Heart left ventricle (tissue), 16 donors: ENCODE data around the gene CCM2. TPM values are rescaled to one million over a fixed set of nuclear protein-coding genes. Genes with fewer than 3 reads are reported as not detected.

Experiments
- ATAC-seq, 4 donors: fragments of 200-7000 bp; cut with Tn5 transposase; one replicate each; pipeline ENCODE4 v1.9.1; 2020 to 2022; ENCODE audit warnings: moderate library complexity in 4 of 4, mild to moderate bottlenecking in 3 of 4, moderate number of reproducible peaks in 1 of 4
- DNase-seq, 5 donors: peaks; one replicate each; pipeline ENCODE4 v3.0.0-alpha.2; 2020
- H3K27ac ChIP-seq, 12 donors: fragments of 200-600 bp; sonication (generic) in 4 of 12; one replicate each; pipeline versions ENCODE4 v1.5.0 to v1.8.0; 2016 to 2022; ENCODE audit warnings: mild to moderate bottlenecking in 2 of 12
- H3K27me3 ChIP-seq, 9 donors: fragments of 200-600 bp; sonication (generic) in 2 of 9; one replicate each; pipeline versions ENCODE4 v1.5.1 to v1.8.0; 2016 to 2022; ENCODE audit warnings: mild to moderate bottlenecking in 3 of 9
- H3K36me3 ChIP-seq, 9 donors: fragments of 200-600 bp; sonication (generic) in 2 of 9; one replicate each; pipeline versions ENCODE4 v1.5.0 to v1.8.0; 2018 to 2022; ENCODE audit warnings: mild to moderate bottlenecking in 2 of 9
- H3K4me1 ChIP-seq, 12 donors: fragments of 200-600 bp; sonication (generic) in 4 of 12; one replicate each; pipeline versions ENCODE4 v1.5.0 to v1.8.0; 2016 to 2022; ENCODE audit warnings: mild to moderate bottlenecking in 3 of 12
- H3K4me3 ChIP-seq, 12 donors: fragments of 200-600 bp; sonication (generic) in 4 of 12; one replicate each; pipeline versions ENCODE4 v1.5.0 to v1.8.0; 2017 to 2022; ENCODE audit warnings: mild to moderate bottlenecking in 9 of 12, moderate library complexity in 4 of 12
- H3K9me3 ChIP-seq, 12 donors: fragments of 200-600 bp; sonication (generic) in 4 of 12; one replicate each; pipeline versions ENCODE4 v1.5.0 to v1.8.0; 2016 to 2022; ENCODE audit warnings: mild to moderate bottlenecking in 1 of 12
- CTCF ChIP-seq, 12 donors: fragments of 200-600 bp; sonication (generic) in 4 of 12; IDR thresholded peaks; one replicate each; pipeline versions ENCODE4 v1.5.0 to v1.8.0; 2018 to 2022; ENCODE audit warnings: antibody characterized with exemption in 12 of 12, mild to moderate bottlenecking in 5 of 12
- POLR2A ChIP-seq, 2 donors: fragments of 450-650 bp; IDR thresholded peaks; one replicate each; pipeline ENCODE4 v1.6.1; 2017; ENCODE audit warnings: antibody characterized with exemption in 2 of 2, mild to moderate bottlenecking in 2 of 2, moderate library complexity in 2 of 2
- WGBS, 4 donors: extraction: QIAGEN DNeasy Blood & Tissue Kit in 2 of 4; methylation state at CpG; one replicate each; pipeline versions ENCODE4 v1.1.5 to v1.1.7; 2013 to 2018; 5-methylcytosine and 5-hydroxymethylcytosine counted together
- intact Hi-C, 10 donors: fragments of 100-400 bp; cut with DNase I; formaldehyde crosslinking; loops; one replicate each; pipeline versions ENCODE4 v1.11.1 to v1.14.2; 2022
- polyA plus RNA-seq, 2 donors: library from polyadenylated mRNA; stranded (reverse); fragments of 200-250 nt; gene quantifications; one replicate each; pipeline ENCODE4 v1.2.3, GENCODE V29; 2013
- total RNA-seq, 9 donors: library from RNA; depleted of rRNA in 2 of 9; stranded (reverse); fragments of >200 nt in 2 of 9; fragmentation: NEBNext Ultra II Directional in 3 of 9; extraction: Animal tissue kit (Norgen Biotek cat#: 25700) in 3 of 9; gene quantifications; one replicate each; pipeline versions ENCODE4 v1.1.0 to v1.2.4, GENCODE V29; 2016 to 2023
- donor health status: ischemic (EF 13 %, LVEDD 7.1; RV severe dilation, severe dysfunction).
- donor health status: healthy with polysubstance abuse.
- donor health status: DM: no; HTN: yes; CAD: no.
- donor health status: DM: no; HTN: no; CAD: no.
- donor health status: ischemic (EF 25% LVEDD 6.9; RV normal size, moderate dysfunction).
- donor health status: ischemic (EF 25% LVEDD 5.7; RV mildly dilated, moderate dysfunction).
- donor health status: healthy.
- donor health status: DM: yes; HTN: yes; CAD: no.
- donor health status: ischemic (EF 35%, LVEDD 5.7; RV mildly dilated, moderate dysfunction).
- donor health status: nonischemic (EF 11% LVEDD 7.7; RV severe dilation, severe dysfunction).
- donor health status: DM: yes; HTN: yes; CAD: no.
- donor health status: PGD.
- donor health status: ischemic (EF 29% LVEDD 5.4; RV normal size, mild dysfunction).
- donor health status: nonischemic (EF 23%, LVEDD 6.1; RV moderate dilation, normal function).

The CCM2 gene
- total and polyA plus RNA-seq, 11 donors, result 24.7 to 68.2 (median 35.3) TPM

GRCh38 chr7:44979481-44980392 is 20.3 kb upstream of the CCM2 start:
- intact Hi-C loops, result loop anchor here in 3 of 10 donors (5.0 to 10.0 kb wide), 4 partner anchors 92 to 395 kb away; partner anchors contain the start of genes PURB (in 3 of the 3) and TMED4 (in 1 of the 3)
- peak overlapping the region in 1 of 12 donors; percentile 63 for H3K4me3 ChIP-seq

GRCh38 chr7:44980393-44981034 is 19.5 kb upstream of the CCM2 start:
- intact Hi-C loops, result loop anchor here in 2 of 10 donors (10.0 kb wide), 2 partner anchors 96 to 396 kb away; partner anchors contain the start of genes PURB (in 2 of the 2) and TMED4 (in 1 of the 2)
- DNase-seq (peak in 2 of 5 donors; percentile 37 to 50), ATAC-seq (peak in 3 of 4 donors; percentile 19 to 36 (median 25))
- peak overlapping the region in 6 of 12 donors; percentile 27 to 92 (median 44) for H3K27ac ChIP-seq
- no peaks in the 10 kb centered on the region for H3K27me3 ChIP-seq
- peak overlapping the region in 1 of 12 donors; percentile 63 for H3K4me3 ChIP-seq
- TF ChIP-seq POLR2A (IDR thresholded peaks at IDR 0.05) (no peak), CTCF (IDR thresholded peaks at IDR 0.05) (no peak)
- peaks cover 0 to 74% (median 5%) of the 10 kb centered on the region in 12 donors for H3K4me1 ChIP-seq
- peaks cover 0 to 56% (median 37%) of the 10 kb centered on the region in 9 donors for H3K36me3 ChIP-seq
- H3K9me3 ChIP-seq, result no peaks in the 10 kb centered on the region
- 67 to 83% (median 71%) methylated on average over 8 of the region's 8 CpGs for WGBS, 4 donors

More at GRCh38 chr7:44979481-44980392, 20.3 kb upstream of the CCM2 start:
- TF ChIP-seq POLR2A (IDR thresholded peaks at IDR 0.05), result no peak
- no peak for TF ChIP-seq CTCF (IDR thresholded peaks at IDR 0.05)
- H3K36me3 ChIP-seq, result peaks cover 0 to 56% (median 30%) of the 10 kb centered on the region in 9 donors
- H3K9me3 ChIP-seq, result no peaks in the 10 kb centered on the region
- H3K4me1 ChIP-seq, result peaks cover 0 to 66% (median 3%) of the 10 kb centered on the region in 12 donors
- DNase-seq (no peak), ATAC-seq (peak in 3 of 4 donors; percentile 17 to 21 (median 19))
- WGBS, 4 donors, result 79 to 85% (median 80%) methylated on average over 8 of the region's 8 CpGs
- H3K27ac ChIP-seq, result peak overlapping the region in 6 of 12 donors; percentile 27 to 92 (median 44)
- no peaks in the 10 kb centered on the region for H3K27me3 ChIP-seq

- WGBS, 4 donors, result 88 to 91% (median 89%) methylated on average over 7 of the region's 7 CpGs
- no peak for ATAC-seq
These were observed 18.8 kb upstream of the CCM2 start for GRCh38 chr7:44981035-44981706.

More at GRCh38 chr7:44981035-44981706, 18.8 kb upstream of the CCM2 start:
- H3K27ac ChIP-seq, result peak overlapping the region in 5 of 12 donors; percentile 27 to 92 (median 59)
- H3K27me3 ChIP-seq, result no peaks in the 10 kb centered on the region
- DNase-seq, result no peak
- H3K9me3 ChIP-seq, result no peaks in the 10 kb centered on the region
- H3K36me3 ChIP-seq, result peaks cover 0 to 53% (median 38%) of the 10 kb centered on the region in 9 donors
- intact Hi-C loops, result loop anchor here in 2 of 10 donors (10.0 kb wide), 2 partner anchors 96 to 396 kb away; partner anchors contain the start of genes PURB (in 2 of the 2) and TMED4 (in 1 of the 2)
- H3K4me1 ChIP-seq, result peaks cover 0 to 80% (median 10%) of the 10 kb centered on the region in 12 donors
- no peak for TF ChIP-seq POLR2A (IDR thresholded peaks at IDR 0.05)
- no peak for TF ChIP-seq CTCF (IDR thresholded peaks at IDR 0.05)
- no peak overlapping the region for H3K4me3 ChIP-seq
